SK-N-SH treated with all-trans-retinoic acid at 6 μM for 48 hours (cell line): ENCODE results near the gene SH3TC2.

Experiments
- ATAC-seq: fragments of 200-7000 bp; cut with Tn5 transposase; 3 replicates; pipeline ENCODE4 v1.9.1; 2020; ENCODE audit warnings: mild to moderate bottlenecking, moderate library complexity
- ARNTL ChIP-seq: fragments of 450-650 bp; formaldehyde crosslinking; IDR thresholded peaks from 2 replicates; pipeline ENCODE4 v1.5.0; 2020; ENCODE audit warnings: low read depth, mild to moderate bottlenecking, moderate library complexity, borderline replicate concordance
- BACH2 ChIP-seq: fragments of 250-450 bp; sonication (Bioruptor Pico); IDR thresholded peaks from 2 replicates; pipeline ENCODE4 v1.9.0; 2021; ENCODE audit warnings: mild to moderate bottlenecking, borderline replicate concordance
- CSDC2 ChIP-seq: fragments of 250-450 bp; sonication (Bioruptor Pico); IDR thresholded peaks from 2 replicates; pipeline ENCODE4 v1.5.0; 2020; ENCODE audit warnings: mild to moderate bottlenecking, moderate library complexity
- CSRNP3 ChIP-seq: fragments of 250-450 bp; sonication (Bioruptor Pico); IDR thresholded peaks from 2 replicates; pipeline ENCODE4 v1.5.1; 2021; ENCODE audit warnings: mild to moderate bottlenecking, moderate library complexity
- GLIS3 ChIP-seq: fragments of 250-450 bp; sonication (Bioruptor Pico); IDR thresholded peaks from 2 replicates; pipeline ENCODE4 v1.5.0; 2020; ENCODE audit warnings: mild to moderate bottlenecking, moderate library complexity
- ISL1 ChIP-seq: fragments of 250-450 bp; sonication (Bioruptor Pico); IDR thresholded peaks from 2 replicates; pipeline ENCODE4 v2.1.2; 2022; ENCODE audit warnings: mild to moderate bottlenecking, moderate library complexity
- PATZ1 ChIP-seq: fragments of 250-450 bp; sonication (Bioruptor Pico); IDR thresholded peaks from 2 replicates; pipeline ENCODE4 v1.8.0; 2020; ENCODE audit warnings: mild to moderate bottlenecking, moderate library complexity, borderline replicate concordance
- POU6F1 ChIP-seq: fragments of 250-450 bp; sonication (Bioruptor Pico); IDR thresholded peaks from 2 replicates; pipeline ENCODE4 v1.8.0; 2021; ENCODE audit warnings: low read depth, mild to moderate bottlenecking, moderate library complexity, borderline replicate concordance
- PPARA ChIP-seq: fragments of 250-450 bp; sonication (Bioruptor Pico); IDR thresholded peaks from 2 replicates; pipeline ENCODE4 v1.5.0; 2020; ENCODE audit warnings: mild to moderate bottlenecking, borderline replicate concordance
- RARB ChIP-seq: fragments of 250-450 bp; sonication (Bioruptor Pico); IDR thresholded peaks from 2 replicates; pipeline ENCODE4 v1.8.0; 2021; ENCODE audit warnings: mild to moderate bottlenecking, moderate library complexity
- SNAI2 ChIP-seq: fragments of 250-450 bp; sonication (Bioruptor Pico); IDR thresholded peaks from 2 replicates; pipeline ENCODE4 v1.5.0; 2020; ENCODE audit warnings: mild to moderate bottlenecking, moderate library complexity
- TCF4 ChIP-seq: fragments of 250-450 bp; sonication (Bioruptor Pico); IDR thresholded peaks from 2 replicates; pipeline ENCODE4 v1.8.0; 2021; ENCODE audit warnings: mild to moderate bottlenecking, moderate library complexity, borderline replicate concordance
- TOX ChIP-seq: fragments of 250-450 bp; sonication (Bioruptor Pico); IDR thresholded peaks from 2 replicates; pipeline ENCODE4 v1.8.0; 2021; ENCODE audit warnings: mild to moderate bottlenecking, moderate library complexity, borderline replicate concordance
- ZC3H10 ChIP-seq: fragments of 250-450 bp; sonication (Bioruptor Pico); IDR thresholded peaks from 2 replicates; pipeline ENCODE4 v1.5.1; 2021; ENCODE audit warnings: mild to moderate bottlenecking, moderate library complexity
- ZFP3 ChIP-seq: fragments of 250-450 bp; sonication (Bioruptor Pico); IDR thresholded peaks from 2 replicates; pipeline ENCODE4 v1.5.0; 2020; ENCODE audit warnings: mild to moderate bottlenecking, moderate library complexity
- ZFP30 ChIP-seq: fragments of 450-650 bp; formaldehyde crosslinking; IDR thresholded peaks from 2 replicates; pipeline ENCODE4 v1.5.0; 2022; ENCODE audit warnings: mild to moderate bottlenecking, moderate library complexity
- ZNF565 ChIP-seq: fragments of 450-650 bp; formaldehyde crosslinking; conservative IDR thresholded peaks from 2 replicates; pipeline ENCODE4 v1.5.0; 2020; ENCODE audit warnings: low read depth, mild to moderate bottlenecking, moderate library complexity
- ZNF70 ChIP-seq: fragments of 450-650 bp; formaldehyde crosslinking; IDR thresholded peaks from 2 replicates; pipeline ENCODE4 v1.5.0; 2020; ENCODE audit warnings: mild to moderate bottlenecking, moderate library complexity
- ZNF8 ChIP-seq: fragments of 450-650 bp; formaldehyde crosslinking; IDR thresholded peaks from 2 replicates; pipeline ENCODE4 v1.5.0; 2020; ENCODE audit warnings: mild to moderate bottlenecking, moderate library complexity
- TF ChIP-seq, protein P1 (sequence below): fragments of 250-450 bp; sonication (Bioruptor Pico); IDR thresholded peaks from 2 replicates; pipeline ENCODE4 v1.5.1; 2020; ENCODE audit warnings: low read depth, mild to moderate bottlenecking, moderate library complexity
- TF ChIP-seq, protein P2 (sequence below): fragments of 250-450 bp; sonication (Bioruptor Pico); IDR thresholded peaks from 2 replicates; pipeline ENCODE4 v1.5.0; 2020; ENCODE audit warnings: mild to moderate bottlenecking, moderate library complexity

Gene SH3TC2

GRCh38 chr5:149048811-149049210, 14.1 kb downstream of the SH3TC2 start:
- TF ChIP-seq ZC3H10 (CRISPR knock-in tag) (no peak), TCF4 (no peak), ZNF8 (CRISPR knock-in tag) (no peak), ISL1 (no peak), ZFP3 (no peak), ZFP30 (CRISPR knock-in tag) (no peak)
- ATAC-seq = no peak

GRCh38 chr5:149047462-149047861, 15.4 kb downstream of the SH3TC2 start:
- TF ChIP-seq RARB (CRISPR knock-in tag) (no peak), CSDC2 (CRISPR knock-in tag) (no peak), ARNTL (CRISPR knock-in tag) (no peak), ZNF70 (CRISPR knock-in tag) (no peak), GLIS3 (no peak), ZNF565 (no peak), CSRNP3 (no peak), PATZ1 (no peak), ZFP3 (no peak), TCF4 (no peak), TOX (CRISPR knock-in tag) (no peak)
- TF ChIP-seq, protein P1, sequence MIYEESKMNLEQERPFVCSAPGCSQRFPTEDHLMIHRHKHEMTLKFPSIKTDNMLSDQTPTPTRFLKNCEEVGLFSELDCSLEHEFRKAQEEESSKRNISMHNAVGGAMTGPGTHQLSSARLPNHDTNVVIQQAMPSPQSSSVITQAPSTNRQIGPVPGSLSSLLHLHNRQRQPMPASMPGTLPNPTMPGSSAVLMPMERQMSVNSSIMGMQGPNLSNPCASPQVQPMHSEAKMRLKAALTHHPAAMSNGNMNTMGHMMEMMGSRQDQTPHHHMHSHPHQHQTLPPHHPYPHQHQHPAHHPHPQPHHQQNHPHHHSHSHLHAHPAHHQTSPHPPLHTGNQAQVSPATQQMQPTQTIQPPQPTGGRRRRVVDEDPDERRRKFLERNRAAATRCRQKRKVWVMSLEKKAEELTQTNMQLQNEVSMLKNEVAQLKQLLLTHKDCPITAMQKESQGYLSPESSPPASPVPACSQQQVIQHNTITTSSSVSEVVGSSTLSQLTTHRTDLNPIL = no peak
- TF ChIP-seq, all 23 proteins: peak for 0
- no peak for ATAC-seq

DNA sequence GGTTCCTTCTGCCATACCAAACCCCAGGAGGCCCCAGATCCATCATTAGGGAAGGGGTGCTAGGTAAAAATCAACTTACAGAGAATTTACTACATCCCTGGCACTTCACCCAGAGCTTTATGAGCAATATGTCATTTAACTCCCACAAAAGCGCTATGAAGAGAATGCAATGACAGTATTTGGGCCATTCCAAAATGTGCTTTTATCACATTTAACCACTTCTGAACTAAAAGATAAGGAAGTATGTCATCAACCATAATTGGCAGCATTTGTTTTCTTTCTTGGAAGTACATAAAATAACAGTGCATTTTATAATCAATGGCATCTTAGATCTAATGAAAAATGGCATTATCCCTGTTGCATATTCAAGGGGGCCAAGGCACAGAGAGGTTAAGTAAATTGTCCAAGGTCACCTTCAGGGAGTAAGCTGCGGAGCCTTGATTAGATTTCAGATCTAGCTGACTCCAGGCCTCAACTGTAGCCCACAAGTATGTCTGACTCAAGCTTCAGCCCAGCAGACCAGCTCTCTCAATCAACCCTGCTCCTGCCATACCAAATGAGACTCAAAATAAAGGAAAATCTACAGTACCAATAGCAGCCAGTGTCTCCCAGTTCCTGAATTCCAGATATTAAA, 16.5 kb downstream of the SH3TC2 start:
- peak; percentile 67 for ATAC-seq

DNA sequence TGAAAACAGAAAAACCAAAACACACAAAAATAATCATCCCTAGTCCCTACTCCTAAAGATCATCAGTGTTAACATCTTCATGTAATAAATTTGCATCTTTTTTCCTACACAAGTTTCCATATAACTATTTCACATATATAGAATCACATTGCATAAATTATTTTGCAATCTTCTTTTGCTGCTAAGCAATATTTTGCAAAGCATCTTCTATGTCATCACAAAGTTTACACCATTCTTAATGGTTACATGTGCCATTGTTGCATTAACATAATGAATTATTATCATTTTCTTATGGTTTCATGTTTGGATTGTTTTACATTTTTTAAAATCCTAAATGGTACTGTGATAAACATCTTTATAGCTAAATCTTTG, 17.8 kb downstream of the SH3TC2 start:
- ATAC-seq = no peak
- TF ChIP-seq GLIS3 (no peak), ARNTL (CRISPR knock-in tag) (no peak), PPARA (no peak), ISL1 (no peak), CSDC2 (CRISPR knock-in tag) (no peak), BACH2 (CRISPR knock-in tag) (no peak), TOX (CRISPR knock-in tag) (no peak), ZNF70 (CRISPR knock-in tag) (no peak), ZNF565 (no peak), RARB (CRISPR knock-in tag) (no peak), POU6F1 (no peak), PATZ1 (no peak), ZFP3 (no peak)
- TF ChIP-seq, protein P2, sequence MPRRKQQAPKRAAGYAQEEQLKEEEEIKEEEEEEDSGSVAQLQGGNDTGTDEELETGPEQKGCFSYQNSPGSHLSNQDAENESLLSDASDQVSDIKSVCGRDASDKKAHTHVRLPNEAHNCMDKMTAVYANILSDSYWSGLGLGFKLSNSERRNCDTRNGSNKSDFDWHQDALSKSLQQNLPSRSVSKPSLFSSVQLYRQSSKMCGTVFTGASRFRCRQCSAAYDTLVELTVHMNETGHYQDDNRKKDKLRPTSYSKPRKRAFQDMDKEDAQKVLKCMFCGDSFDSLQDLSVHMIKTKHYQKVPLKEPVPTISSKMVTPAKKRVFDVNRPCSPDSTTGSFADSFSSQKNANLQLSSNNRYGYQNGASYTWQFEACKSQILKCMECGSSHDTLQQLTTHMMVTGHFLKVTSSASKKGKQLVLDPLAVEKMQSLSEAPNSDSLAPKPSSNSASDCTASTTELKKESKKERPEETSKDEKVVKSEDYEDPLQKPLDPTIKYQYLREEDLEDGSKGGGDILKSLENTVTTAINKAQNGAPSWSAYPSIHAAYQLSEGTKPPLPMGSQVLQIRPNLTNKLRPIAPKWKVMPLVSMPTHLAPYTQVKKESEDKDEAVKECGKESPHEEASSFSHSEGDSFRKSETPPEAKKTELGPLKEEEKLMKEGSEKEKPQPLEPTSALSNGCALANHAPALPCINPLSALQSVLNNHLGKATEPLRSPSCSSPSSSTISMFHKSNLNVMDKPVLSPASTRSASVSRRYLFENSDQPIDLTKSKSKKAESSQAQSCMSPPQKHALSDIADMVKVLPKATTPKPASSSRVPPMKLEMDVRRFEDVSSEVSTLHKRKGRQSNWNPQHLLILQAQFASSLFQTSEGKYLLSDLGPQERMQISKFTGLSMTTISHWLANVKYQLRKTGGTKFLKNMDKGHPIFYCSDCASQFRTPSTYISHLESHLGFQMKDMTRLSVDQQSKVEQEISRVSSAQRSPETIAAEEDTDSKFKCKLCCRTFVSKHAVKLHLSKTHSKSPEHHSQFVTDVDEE (CRISPR knock-in tag) = no peak
- TF ChIP-seq, protein P1 = no peak

More for the DNA sequence above, 16.5 kb downstream of the SH3TC2 start:
- TF ChIP-seq ISL1 = peak; percentile 17
- no peak for TF ChIP-seq SNAI2 (CRISPR knock-in tag)
- no peak for TF ChIP-seq ZNF8 (CRISPR knock-in tag)
- TF ChIP-seq, protein P1 = no peak
